Measurements from ENCODE around the gene KLHL29. TPM values are rescaled to one million over a fixed set of nuclear protein-coding genes. Genes with fewer than 3 reads are reported as not detected.
"Not testable (repeated sequence)": the region's sequence is repeated elsewhere in the genome, so short reads cannot be mapped to it uniquely, and the experiment has no call there.

The KLHL29 gene
- total and polyA plus RNA-seq, 2 of the 13 experiments (the other 11 are each of a cell fraction or from before 2014, with no cell fraction given), result 0.01 TPM; not detected in 1

DNA sequence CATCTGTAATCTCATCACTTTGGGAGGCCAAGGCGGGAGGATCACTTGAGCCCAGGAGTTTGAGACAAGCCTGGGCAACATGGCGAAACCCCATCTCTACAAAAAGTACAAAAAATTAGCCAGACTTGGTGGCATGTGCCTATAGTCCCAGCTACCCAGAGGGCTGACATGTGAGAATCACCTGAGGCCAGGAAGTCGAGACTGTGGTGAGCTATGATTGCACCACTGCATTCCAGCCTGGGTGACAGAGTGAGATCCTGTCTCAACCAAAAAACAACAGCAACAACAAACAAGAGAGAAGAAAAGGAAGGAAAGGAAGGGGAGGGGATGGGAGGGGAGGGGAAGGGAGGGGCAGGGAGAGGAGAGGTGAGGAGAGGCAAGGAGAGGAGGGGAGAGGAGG is 338.1 kb downstream of the KLHL29 start:
- H3K4me2 ChIP-seq (ENCODE audit: low read depth, low read length); H3K79me2 ChIP-seq (ENCODE audit: insufficient read depth, low read length); FAIRE-seq; BruUV-seq (replicated peaks); H3K27ac ChIP-seq (ENCODE audit: extremely low read length, insufficient read depth, low read length); in situ Hi-C loops (cut with HindIII; ENCODE audit: extremely low pct_ligation_motif_present, low pct_unique_long_range_greater_than_20kb); CTCF ChIA-PET (ENCODE audit: low intra/inter-chr PET ratio, low total read pairs); H2AFZ ChIP-seq (ENCODE audit: low read length); H3K36me3 ChIP-seq (replicated peaks in 1 of 2; ENCODE audit: control insufficient read depth in 1 of 2, insufficient read depth in 2 of 2, low read length in 2 of 2); H3K27me3 ChIP-seq (ENCODE audit: control insufficient read depth in 1 of 2, insufficient read depth in 2 of 2, low read length in 2 of 2); H4K20me1 ChIP-seq (ENCODE audit: insufficient read depth, low read length); H3K4me1 ChIP-seq (ENCODE audit: insufficient read depth, low read length); H3K4me3 ChIP-seq (replicated peaks in 1 of 3; ENCODE audit: insufficient read depth in 1 of 3, low read depth in 2 of 3, low read length in 3 of 3); intact Hi-C loops (cut with micrococcal nuclease; ENCODE audit: unreplicated experiment); DNase-seq (ENCODE audit: low spot score); POLR2A ChIA-PET; ATAC-seq; H3K9ac ChIP-seq (ENCODE audit: insufficient read depth, low read depth, low read length): not testable (repeated sequence)
- H3K9me3 ChIP-seq (ENCODE audit: low read length), result peaks cover 13% of the 10 kb centered on the region
- WGBS (ENCODE audit: low lambda C conversion rate), result 88% methylated on average over 3 of the region's 3 CpGs

GRCh38 chr2:23734416-23734815 is 349.4 kb downstream of the KLHL29 start:
- H4K20me1 ChIP-seq (ENCODE audit: insufficient read depth, low read length), result no peaks in the 10 kb centered on the region
- intact Hi-C loops (cut with micrococcal nuclease; ENCODE audit: unreplicated experiment) (no loop called here), in situ Hi-C loops (cut with HindIII; ENCODE audit: extremely low pct_ligation_motif_present, low pct_unique_long_range_greater_than_20kb) (no loop called here)
- H3K4me2 ChIP-seq (ENCODE audit: low read depth, low read length), result no peak overlapping the region
- H3K27me3 ChIP-seq (ENCODE audit: control insufficient read depth in 1 of 2, insufficient read depth in 2 of 2, low read length in 2 of 2), result no peaks in the 10 kb centered on the region
- no peak overlapping the region for H3K27ac ChIP-seq (ENCODE audit: extremely low read length, insufficient read depth, low read length)
- ChIA-PET POLR2A (no interaction called here), CTCF (ENCODE audit: low intra/inter-chr PET ratio, low total read pairs) (no interaction called here)
- DNase-seq (ENCODE audit: low spot score) (no peak), ATAC-seq (no peak), FAIRE-seq (no peak)
- H3K4me3 ChIP-seq (replicated peaks in 1 of 3; ENCODE audit: insufficient read depth in 1 of 3, low read depth in 2 of 3, low read length in 3 of 3), result no peak overlapping the region
- whole genome bisulfite sequencing (ENCODE audit: low lambda C conversion rate), result 97% methylated on average over 3 of the region's 3 CpGs
- H3K9me3 ChIP-seq (ENCODE audit: low read length), result no peaks in the 10 kb centered on the region
- no peak overlapping the region for H2AFZ ChIP-seq (ENCODE audit: low read length)
- H3K79me2 ChIP-seq (ENCODE audit: insufficient read depth, low read length), result no peaks in the 10 kb centered on the region
- no peak overlapping the region for H3K9ac ChIP-seq (ENCODE audit: insufficient read depth, low read depth, low read length)
- no peaks in the 10 kb centered on the region for H3K4me1 ChIP-seq (ENCODE audit: insufficient read depth, low read length)
- H3K36me3 ChIP-seq (replicated peaks in 1 of 2; ENCODE audit: control insufficient read depth in 1 of 2, insufficient read depth in 2 of 2, low read length in 2 of 2), result peaks cover 3% of the 10 kb centered on the region in 2 experiments; a peak in 2 of 5 replicates
- BruUV-seq (replicated peaks), result no TSS peak
- no peak for TF ChIP-seq ARNTL (CRISPR knock-in tag; IDR thresholded peaks at IDR 0.05)
- no peak for TF ChIP-seq DPF2 (CRISPR knock-in tag; IDR thresholded peaks at IDR 0.05; ENCODE audit: borderline replicate concordance, low read depth)
- no peak for TF ChIP-seq ZNF792 (CRISPR knock-in tag; IDR thresholded peaks at IDR 0.05)
- no peak for TF ChIP-seq HNF4G (IDR thresholded peaks at IDR 0.05; ENCODE audit: borderline replicate concordance, low read depth, low read length)
- TF ChIP-seq HNF4G (CRISPR knock-in tag; IDR thresholded peaks at IDR 0.05; ENCODE audit: borderline replicate concordance, low read depth), result no peak
- no peak for TF ChIP-seq FOXP4 (CRISPR knock-in tag; IDR thresholded peaks at IDR 0.05)
- no peak for TF ChIP-seq SRSF9 (IDR thresholded peaks at IDR 0.05; ENCODE audit: borderline replicate concordance, insufficient read depth, low read depth, low read length, poor library complexity, severe bottlenecking)
- TF ChIP-seq, protein P1, sequence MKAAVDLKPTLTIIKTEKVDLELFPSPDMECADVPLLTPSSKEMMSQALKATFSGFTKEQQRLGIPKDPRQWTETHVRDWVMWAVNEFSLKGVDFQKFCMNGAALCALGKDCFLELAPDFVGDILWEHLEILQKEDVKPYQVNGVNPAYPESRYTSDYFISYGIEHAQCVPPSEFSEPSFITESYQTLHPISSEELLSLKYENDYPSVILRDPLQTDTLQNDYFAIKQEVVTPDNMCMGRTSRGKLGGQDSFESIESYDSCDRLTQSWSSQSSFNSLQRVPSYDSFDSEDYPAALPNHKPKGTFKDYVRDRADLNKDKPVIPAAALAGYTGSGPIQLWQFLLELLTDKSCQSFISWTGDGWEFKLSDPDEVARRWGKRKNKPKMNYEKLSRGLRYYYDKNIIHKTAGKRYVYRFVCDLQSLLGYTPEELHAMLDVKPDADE (CRISPR knock-in tag; IDR thresholded peaks at IDR 0.05), result no peak
- no peak for TF ChIP-seq MBNL3 (CRISPR knock-in tag; conservative IDR thresholded peaks at IDR 0.05)
- TF ChIP-seq, protein P2, sequence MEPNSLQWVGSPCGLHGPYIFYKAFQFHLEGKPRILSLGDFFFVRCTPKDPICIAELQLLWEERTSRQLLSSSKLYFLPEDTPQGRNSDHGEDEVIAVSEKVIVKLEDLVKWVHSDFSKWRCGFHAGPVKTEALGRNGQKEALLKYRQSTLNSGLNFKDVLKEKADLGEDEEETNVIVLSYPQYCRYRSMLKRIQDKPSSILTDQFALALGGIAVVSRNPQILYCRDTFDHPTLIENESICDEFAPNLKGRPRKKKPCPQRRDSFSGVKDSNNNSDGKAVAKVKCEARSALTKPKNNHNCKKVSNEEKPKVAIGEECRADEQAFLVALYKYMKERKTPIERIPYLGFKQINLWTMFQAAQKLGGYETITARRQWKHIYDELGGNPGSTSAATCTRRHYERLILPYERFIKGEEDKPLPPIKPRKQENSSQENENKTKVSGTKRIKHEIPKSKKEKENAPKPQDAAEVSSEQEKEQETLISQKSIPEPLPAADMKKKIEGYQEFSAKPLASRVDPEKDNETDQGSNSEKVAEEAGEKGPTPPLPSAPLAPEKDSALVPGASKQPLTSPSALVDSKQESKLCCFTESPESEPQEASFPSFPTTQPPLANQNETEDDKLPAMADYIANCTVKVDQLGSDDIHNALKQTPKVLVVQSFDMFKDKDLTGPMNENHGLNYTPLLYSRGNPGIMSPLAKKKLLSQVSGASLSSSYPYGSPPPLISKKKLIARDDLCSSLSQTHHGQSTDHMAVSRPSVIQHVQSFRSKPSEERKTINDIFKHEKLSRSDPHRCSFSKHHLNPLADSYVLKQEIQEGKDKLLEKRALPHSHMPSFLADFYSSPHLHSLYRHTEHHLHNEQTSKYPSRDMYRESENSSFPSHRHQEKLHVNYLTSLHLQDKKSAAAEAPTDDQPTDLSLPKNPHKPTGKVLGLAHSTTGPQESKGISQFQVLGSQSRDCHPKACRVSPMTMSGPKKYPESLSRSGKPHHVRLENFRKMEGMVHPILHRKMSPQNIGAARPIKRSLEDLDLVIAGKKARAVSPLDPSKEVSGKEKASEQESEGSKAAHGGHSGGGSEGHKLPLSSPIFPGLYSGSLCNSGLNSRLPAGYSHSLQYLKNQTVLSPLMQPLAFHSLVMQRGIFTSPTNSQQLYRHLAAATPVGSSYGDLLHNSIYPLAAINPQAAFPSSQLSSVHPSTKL (CRISPR knock-in tag; IDR thresholded peaks at IDR 0.05), result no peak
- no peak for TF ChIP-seq HDAC6 (IDR thresholded peaks at IDR 0.05; ENCODE audit: low read depth, low read length)
- TF ChIP-seq ZNF567 (CRISPR knock-in tag; IDR thresholded peaks at IDR 0.05; ENCODE audit: borderline replicate concordance), result no peak

Data from HepG2 (cell line).